Endothelial cell of umbilical vein (primary cell): Measurements from ENCODE around the gene TEX38.

Source experiments
- CTCF ChIP-seq, 2 donors: IDR thresholded peaks; 1 replicate in 1 of 2; 2 replicates in 1 of 2; pipeline ENCODE4 v1.5.1; 2011; ENCODE audit warnings: low read length in 2 of 2, mild to moderate bottlenecking in 2 of 2, moderate library complexity in 2 of 2, control low read depth in 1 of 2, inconsistent platforms in 1 of 2, low read depth in 1 of 2; ENCODE audit not compliant: insufficient read depth in 1 of 2; ENCODE audit errors: extremely low read depth in 1 of 2
- EZH2 ChIP-seq: IDR thresholded peaks from 2 replicates; pipeline ENCODE4 v1.6.1; 2012; ENCODE audit warnings: borderline replicate concordance, low read depth, mild to moderate bottlenecking, moderate library complexity, low read length, inconsistent platforms; ENCODE audit not compliant: severe bottlenecking
- FOS ChIP-seq: IDR thresholded peaks from 2 replicates; pipeline ENCODE4 v1.6.1; 2011; ENCODE audit warnings: mild to moderate bottlenecking, low read length, moderate library complexity, borderline replicate concordance; ENCODE audit not compliant: insufficient read depth
- GATA2 ChIP-seq: IDR thresholded peaks from 2 replicates; pipeline ENCODE4 v1.7.0; 2011; ENCODE audit warnings: low read depth, mild to moderate bottlenecking, moderate library complexity, mixed read lengths, low read length; ENCODE audit not compliant: insufficient read length, insufficient read depth
- JUN ChIP-seq: IDR thresholded peaks from 2 replicates; pipeline ENCODE4 v1.6.1; 2011; ENCODE audit warnings: borderline replicate concordance, low read depth; ENCODE audit not compliant: insufficient read length, insufficient read depth
- MAX ChIP-seq: IDR thresholded peaks from 2 replicates; pipeline ENCODE4 v1.6.1; 2011; ENCODE audit not compliant: insufficient read depth, insufficient read length
- MYC ChIP-seq: IDR thresholded peaks from one replicate; pipeline ENCODE4 v1.6.1; 2011; ENCODE audit warnings: mild to moderate bottlenecking, low read depth, low read length
- POLR2A ChIP-seq: IDR thresholded peaks from 2 replicates; pipeline ENCODE4 v1.6.1; 2012; ENCODE audit warnings: low read depth, mild to moderate bottlenecking, control low read depth, low read length
- POLR2AphosphoS5 ChIP-seq: IDR thresholded peaks from 2 replicates; pipeline ENCODE4 v1.6.1; 2012; ENCODE audit warnings: low read depth, mild to moderate bottlenecking, control low read depth, low read length, moderate library complexity; ENCODE audit not compliant: insufficient read depth

- no peak for TF ChIP-seq CTCF (IDR thresholded peaks at IDR 0.05; ENCODE audit: extremely low read depth in 1 of 2, insufficient read depth in 1 of 2, low read depth in 1 of 2, low read length in 2 of 2)
- TF ChIP-seq EZH2 = no peak
- no peak for TF ChIP-seq POLR2AphosphoS5
- no peak for TF ChIP-seq JUN
- TF ChIP-seq MYC = no peak
- no peak for TF ChIP-seq POLR2A
- no peak for TF ChIP-seq FOS
- TF ChIP-seq MAX = no peak
- TF ChIP-seq GATA2 = no peak
These were observed 12.3 kb upstream of the TEX38 start for GRCh38 chr1:46659307-46659870.
